ENCODE results near the gene TBX21. TPM values are rescaled to one million over a fixed set of nuclear protein-coding genes. Genes with fewer than 3 reads are reported as not detected.
"Not testable (repeated sequence)": the region's sequence is repeated elsewhere in the genome, so short reads cannot be mapped to it uniquely, and the experiment has no call there.

TBX21 gene
- total RNA-seq, 1 donor = 15.7 TPM

- no peak overlapping the region for H3K4me3 ChIP-seq (ENCODE audit: low read length)
- peaks cover 5% of the 10 kb centered on the region for H3K27me3 ChIP-seq (ENCODE audit: insufficient read depth, low read length)
- H3K4me1 ChIP-seq (ENCODE audit: insufficient read depth, low read length) = peaks cover 17% of the 10 kb centered on the region
Measured at GRCh38 chr17:47744168-47745036, 11.4 kb downstream of the TBX21 start.

DNA sequence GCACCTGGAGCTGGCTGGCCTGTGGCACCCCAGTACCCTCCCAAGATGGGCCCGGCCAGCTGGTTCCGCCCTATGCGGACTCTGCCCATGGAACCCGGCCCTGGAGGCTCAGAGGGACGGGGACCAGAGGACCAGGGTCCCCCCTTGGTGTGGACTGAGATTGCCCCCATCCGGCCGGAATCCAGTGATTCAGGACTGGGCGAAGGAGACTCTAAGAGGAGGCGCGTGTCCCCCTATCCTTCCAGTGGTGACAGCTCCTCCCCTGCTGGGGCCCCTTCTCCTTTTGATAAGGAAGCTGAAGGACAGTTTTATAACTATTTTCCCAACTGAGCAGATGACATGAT lies 12.0 kb downstream of the TBX21 start:
- Histone ChIP-seq H3K4me3 (ENCODE audit: low read length) (no peak overlapping the region), H3K4me1 (ENCODE audit: insufficient read depth, low read length) (peaks cover 17% of the 10 kb centered on the region)

More at GRCh38 chr17:47744168-47745036, 11.4 kb downstream of the TBX21 start:
- no peaks in the 10 kb centered on the region for H3K9me3 ChIP-seq (ENCODE audit: low read depth, low read length)

GRCh38 chr17:47751471-47751870 lies 18.4 kb downstream of the TBX21 start:
- Histone ChIP-seq H3K9me3 (ENCODE audit: low read depth, low read length) (no peaks in the 10 kb centered on the region), H3K4me1 (ENCODE audit: insufficient read depth, low read length) (no peaks in the 10 kb centered on the region), H3K27me3 (ENCODE audit: insufficient read depth, low read length) (no peaks in the 10 kb centered on the region), H3K4me3 (ENCODE audit: low read length) (no peak overlapping the region)

More for the DNA sequence above, 12.0 kb downstream of the TBX21 start:
- Histone ChIP-seq H3K9me3 (ENCODE audit: low read depth, low read length) (no peaks in the 10 kb centered on the region), H3K27me3 (ENCODE audit: insufficient read depth, low read length) (peaks cover 5% of the 10 kb centered on the region)

DNA sequence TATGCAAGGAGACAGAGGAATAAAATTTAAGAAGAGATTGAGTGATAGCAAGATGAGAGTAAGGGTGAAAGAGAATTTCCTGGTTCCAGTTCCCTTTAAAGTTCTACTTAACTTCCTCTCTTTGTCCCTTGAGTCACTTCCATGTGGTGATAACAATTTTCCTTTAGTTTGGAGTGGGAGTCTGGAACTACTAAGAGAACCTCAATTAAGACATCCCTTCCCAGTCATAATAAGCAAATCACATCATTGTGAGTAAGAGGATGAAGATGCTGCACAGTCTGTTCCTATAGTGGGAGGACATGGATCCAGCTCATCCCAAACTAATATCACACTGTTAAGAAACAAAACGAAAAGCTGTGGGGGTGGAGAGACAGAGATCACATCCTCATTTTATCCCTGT lies 24.4 kb downstream of the TBX21 start:
- Histone ChIP-seq H3K4me3 (ENCODE audit: low read length) (no peak overlapping the region), H3K4me1 (ENCODE audit: insufficient read depth, low read length) (no peaks in the 10 kb centered on the region), H3K9me3 (ENCODE audit: low read depth, low read length) (peaks cover 7% of the 10 kb centered on the region), H3K27me3 (ENCODE audit: insufficient read depth, low read length) (no peaks in the 10 kb centered on the region)

DNA sequence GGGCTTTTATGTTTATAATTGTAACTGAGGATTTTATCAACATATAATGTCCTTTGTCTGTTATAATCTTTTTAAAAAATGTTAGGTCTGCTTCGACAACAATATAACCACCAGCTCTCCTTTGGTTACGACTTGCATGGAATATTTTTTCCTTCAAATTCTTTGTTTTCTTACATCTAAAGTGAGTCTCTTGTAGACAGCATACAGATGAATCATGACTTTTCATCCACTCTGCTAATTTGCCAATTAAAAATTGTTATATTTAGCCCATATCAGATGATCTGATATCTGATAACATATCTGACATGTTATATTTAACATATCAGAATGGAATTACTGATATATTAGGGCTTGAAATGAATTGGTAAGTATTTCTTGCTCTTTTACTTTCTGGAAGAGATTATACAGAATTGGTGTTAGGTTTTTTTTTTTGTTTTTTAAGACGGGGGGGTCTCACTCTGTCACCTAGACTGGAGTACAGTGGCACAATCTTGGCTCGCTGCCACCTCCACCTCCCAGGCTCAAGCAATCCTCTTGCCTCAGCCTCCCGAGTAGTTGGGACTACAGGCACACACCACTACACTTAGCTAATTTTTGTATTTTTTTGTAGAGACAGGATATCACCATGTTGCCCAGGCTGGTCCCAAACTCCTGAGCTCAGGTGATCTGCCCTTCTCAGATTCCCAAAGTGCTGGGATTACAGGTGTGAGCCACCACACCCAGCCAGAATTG lies 27.5 kb downstream of the TBX21 start:
- peaks cover 6% of the 10 kb centered on the region for H3K27me3 ChIP-seq (ENCODE audit: insufficient read depth, low read length)
- H3K9me3 ChIP-seq (ENCODE audit: low read depth, low read length) = peaks cover 7% of the 10 kb centered on the region
- H3K4me3 ChIP-seq (ENCODE audit: low read length) = no peak overlapping the region
- peaks cover 11% of the 10 kb centered on the region for H3K4me1 ChIP-seq (ENCODE audit: insufficient read depth, low read length)

- H3K27me3 ChIP-seq (ENCODE audit: insufficient read depth, low read length) = peaks cover 10% of the 10 kb centered on the region
- H3K9me3 ChIP-seq (ENCODE audit: low read depth, low read length) = peaks cover 7% of the 10 kb centered on the region
- H3K4me1 ChIP-seq (ENCODE audit: insufficient read depth, low read length) = peaks cover 11% of the 10 kb centered on the region
- no peak overlapping the region for H3K4me3 ChIP-seq (ENCODE audit: low read length)
Measured at GRCh38 chr17:47762728-47763127, 29.7 kb downstream of the TBX21 start.

- peaks cover 7% of the 10 kb centered on the region for H3K9me3 ChIP-seq (ENCODE audit: low read depth, low read length)
- peaks cover 10% of the 10 kb centered on the region for H3K27me3 ChIP-seq (ENCODE audit: insufficient read depth, low read length)
- H3K4me1 ChIP-seq (ENCODE audit: insufficient read depth, low read length) = peaks cover 11% of the 10 kb centered on the region
- H3K4me3 ChIP-seq (ENCODE audit: low read length) = no peak overlapping the region
Measured at GRCh38 chr17:47763913-47764582, 31.0 kb downstream of the TBX21 start.

DNA sequence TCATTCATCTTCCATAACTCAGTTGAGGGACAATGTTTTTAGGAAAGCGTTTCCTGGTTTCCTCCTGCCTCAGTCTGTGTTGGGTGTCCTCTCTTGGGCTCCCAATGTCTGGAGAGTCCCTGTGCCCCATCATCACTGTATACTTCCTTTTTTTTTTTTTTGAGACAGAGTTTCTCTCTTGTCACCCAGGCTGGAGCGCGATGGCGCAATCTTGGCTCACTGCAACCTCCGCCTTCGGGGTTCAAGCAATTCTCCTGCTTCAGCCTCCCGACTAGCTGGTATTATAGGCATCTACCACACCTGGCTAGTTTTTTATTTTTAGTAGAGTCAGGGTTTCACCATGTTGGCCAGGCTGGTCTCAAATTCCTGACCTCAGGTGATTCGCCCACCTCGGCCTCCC lies 40.6 kb downstream of the TBX21 start:
- not testable (repeated sequence) for H3K9me3 ChIP-seq (ENCODE audit: low read depth, low read length); H3K27me3 ChIP-seq (ENCODE audit: insufficient read depth, low read length); H3K4me1 ChIP-seq (ENCODE audit: insufficient read depth, low read length); H3K4me3 ChIP-seq (ENCODE audit: low read length)

DNA sequence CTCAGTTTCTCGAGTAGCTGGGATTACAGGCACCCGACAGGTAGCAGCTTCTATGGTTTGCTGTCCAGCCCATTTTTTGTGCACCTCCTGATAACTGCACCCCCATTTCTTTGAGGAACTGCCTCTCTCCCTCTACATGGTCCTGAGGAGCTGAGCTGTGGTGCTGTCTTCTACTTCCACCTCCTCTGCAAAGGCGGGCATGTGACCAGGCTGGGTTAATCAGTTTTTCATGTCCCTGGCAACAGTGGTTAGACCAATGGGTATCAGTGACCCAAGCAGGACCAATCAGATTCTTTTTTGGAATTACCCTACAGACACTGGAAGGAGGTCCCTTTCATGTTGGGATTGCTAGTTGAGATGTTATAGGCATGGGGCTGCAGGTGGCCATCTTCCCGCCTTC lies 41.3 kb downstream of the TBX21 start:
- H3K4me3 ChIP-seq (ENCODE audit: low read length) = no peak overlapping the region
- peaks cover 10% of the 10 kb centered on the region for H3K27me3 ChIP-seq (ENCODE audit: insufficient read depth, low read length)
- no peaks in the 10 kb centered on the region for H3K9me3 ChIP-seq (ENCODE audit: low read depth, low read length)
- no peaks in the 10 kb centered on the region for H3K4me1 ChIP-seq (ENCODE audit: insufficient read depth, low read length)

- Histone ChIP-seq H3K4me3 (ENCODE audit: low read length) (no peak overlapping the region), H3K4me1 (ENCODE audit: insufficient read depth, low read length) (no peaks in the 10 kb centered on the region), H3K9me3 (ENCODE audit: low read depth, low read length) (no peaks in the 10 kb centered on the region), H3K27me3 (ENCODE audit: insufficient read depth, low read length) (peaks cover 12% of the 10 kb centered on the region)
Measured at GRCh38 chr17:47774987-47775580, 42.0 kb downstream of the TBX21 start.

- Histone ChIP-seq H3K4me1 (ENCODE audit: insufficient read depth, low read length) (no peaks in the 10 kb centered on the region), H3K9me3 (ENCODE audit: low read depth, low read length) (no peaks in the 10 kb centered on the region), H3K4me3 (ENCODE audit: low read length) (no peak overlapping the region), H3K27me3 (ENCODE audit: insufficient read depth, low read length) (peaks cover 12% of the 10 kb centered on the region)
Measured at GRCh38 chr17:47776330-47777197, 43.5 kb downstream of the TBX21 start.

DNA sequence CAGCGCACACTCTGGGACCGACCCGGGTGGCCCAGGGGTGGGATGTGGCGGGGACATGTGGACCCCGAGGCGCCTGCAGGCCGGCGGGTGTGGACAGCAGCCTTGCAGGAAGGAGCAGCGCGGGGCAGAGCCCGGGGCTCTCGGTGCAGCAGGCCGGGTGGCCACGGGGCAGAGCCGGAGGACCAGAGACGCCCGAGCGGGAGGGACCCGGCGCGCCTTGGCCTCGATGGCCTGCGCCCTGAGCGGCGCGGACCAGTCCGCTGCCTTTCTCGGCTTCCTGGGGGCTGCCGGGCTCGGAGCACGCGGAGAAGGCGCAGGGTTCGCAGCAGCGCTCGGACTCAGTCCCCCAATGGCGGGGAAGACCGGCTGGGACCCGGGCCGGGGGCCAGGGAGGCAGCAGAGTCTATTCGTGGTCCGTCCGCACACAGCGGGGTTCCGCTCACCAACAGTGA lies 45.2 kb downstream of the TBX21 start:
- Histone ChIP-seq H3K9me3 (ENCODE audit: low read depth, low read length) (no peaks in the 10 kb centered on the region), H3K4me1 (ENCODE audit: insufficient read depth, low read length) (no peaks in the 10 kb centered on the region), H3K4me3 (ENCODE audit: low read length) (no peak overlapping the region), H3K27me3 (ENCODE audit: insufficient read depth, low read length) (peaks cover 12% of the 10 kb centered on the region)

DNA sequence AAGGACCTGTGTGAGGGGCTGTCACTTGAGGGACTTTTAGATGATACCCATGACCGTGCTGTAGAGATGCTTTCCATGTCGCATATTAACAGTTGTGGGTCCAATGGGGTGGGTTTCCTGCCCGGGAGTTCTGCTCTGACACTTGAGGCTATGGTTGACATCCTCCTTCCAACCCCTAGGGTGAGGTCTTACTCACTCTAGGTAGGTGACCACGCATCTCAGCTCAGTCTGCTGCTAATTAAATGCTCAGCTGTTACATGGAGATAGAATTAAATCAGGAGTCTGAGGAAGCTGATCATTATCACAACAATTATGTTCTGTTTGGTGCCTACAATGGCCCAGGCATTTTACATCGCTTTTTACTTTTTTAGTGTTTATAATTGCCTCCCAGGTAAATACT lies 48.4 kb downstream of the TBX21 start:
- Histone ChIP-seq H3K9me3 (ENCODE audit: low read depth, low read length) (no peaks in the 10 kb centered on the region), H3K27me3 (ENCODE audit: insufficient read depth, low read length) (peaks cover 17% of the 10 kb centered on the region), H3K4me3 (ENCODE audit: low read length) (no peak overlapping the region), H3K4me1 (ENCODE audit: insufficient read depth, low read length) (no peaks in the 10 kb centered on the region)

DNA sequence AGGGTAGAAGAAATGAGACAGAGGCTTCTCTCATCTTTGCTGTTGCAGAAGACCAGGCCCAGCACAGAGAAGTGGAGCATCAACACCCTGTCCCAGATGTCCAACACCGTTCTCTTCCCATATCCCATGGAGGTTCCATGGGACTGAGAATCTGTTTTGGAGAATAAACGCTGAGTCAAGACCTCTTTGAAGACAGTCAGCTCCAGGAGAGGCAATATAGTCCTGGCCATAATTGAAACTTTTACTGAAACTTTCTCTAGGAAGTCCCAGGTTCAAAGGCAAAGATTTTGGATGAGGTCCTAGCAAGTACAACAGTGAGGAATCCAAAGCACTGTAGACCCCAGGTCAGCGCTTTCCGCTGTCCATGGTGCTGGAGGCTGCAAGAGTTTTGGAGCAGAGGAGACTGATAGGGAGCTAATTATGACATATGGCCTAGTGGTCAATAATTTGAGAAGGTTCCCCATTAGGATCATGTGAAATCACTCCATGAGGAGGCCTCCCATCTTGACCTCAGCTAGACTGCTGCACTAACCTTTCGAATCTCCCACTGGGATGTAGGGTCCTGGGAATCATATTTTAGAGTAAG lies 52.6 kb downstream of the TBX21 start:
- peaks cover 11% of the 10 kb centered on the region for H3K4me1 ChIP-seq (ENCODE audit: insufficient read depth, low read length)
- H3K4me3 ChIP-seq (ENCODE audit: low read length) = no peak overlapping the region
- no peaks in the 10 kb centered on the region for H3K9me3 ChIP-seq (ENCODE audit: low read depth, low read length)
- peaks cover 35% of the 10 kb centered on the region for H3K27me3 ChIP-seq (ENCODE audit: insufficient read depth, low read length)
